ENCODE measurements around the gene CRYBA2.

CRYBA2 gene

GRCh38 chr2:218953366-218953954, 39.8 kb downstream of the CRYBA2 start:
- Histone ChIP-seq H3K4me3 (ENCODE audit: low read depth, low read length) (no peak overlapping the region), H3K4me1 (ENCODE audit: control insufficient read depth, insufficient read depth, low read length, unreplicated experiment) (no peaks in the 10 kb centered on the region), H3K27ac (ENCODE audit: low read depth, low read length) (no peak overlapping the region), H2AFZ (ENCODE audit: low read length, unreplicated experiment) (no peak overlapping the region), H3K79me2 (ENCODE audit: control insufficient read depth, insufficient read depth, low read length, unreplicated experiment) (no peaks in the 10 kb centered on the region), H3K36me3 (ENCODE audit: insufficient read depth, low read length) (no peaks in the 10 kb centered on the region), H3K27me3 (ENCODE audit: insufficient read depth, low read length) (peaks cover 81% of the 10 kb centered on the region)

- Histone ChIP-seq H3K36me3 (ENCODE audit: insufficient read depth, low read length) (no peaks in the 10 kb centered on the region), H3K79me2 (ENCODE audit: control insufficient read depth, insufficient read depth, low read length, unreplicated experiment) (no peaks in the 10 kb centered on the region), H2AFZ (ENCODE audit: low read length, unreplicated experiment) (no peak overlapping the region), H3K27me3 (ENCODE audit: insufficient read depth, low read length) (peaks cover 75% of the 10 kb centered on the region), H3K4me1 (ENCODE audit: control insufficient read depth, insufficient read depth, low read length, unreplicated experiment) (no peaks in the 10 kb centered on the region), H3K4me3 (ENCODE audit: low read depth, low read length) (no peak overlapping the region), H3K27ac (ENCODE audit: low read depth, low read length) (no peak overlapping the region)
Measured at GRCh38 chr2:218952160-218952559, 41.1 kb downstream of the CRYBA2 start.

- H3K36me3 ChIP-seq (ENCODE audit: insufficient read depth, low read length): no peaks in the 10 kb centered on the region
- no peak overlapping the region for H3K4me3 ChIP-seq (ENCODE audit: low read depth, low read length)
- no peaks in the 10 kb centered on the region for H3K4me1 ChIP-seq (ENCODE audit: control insufficient read depth, insufficient read depth, low read length, unreplicated experiment)
- no peak overlapping the region for H3K27ac ChIP-seq (ENCODE audit: low read depth, low read length)
- no peak overlapping the region for H2AFZ ChIP-seq (ENCODE audit: low read length, unreplicated experiment)
- no peaks in the 10 kb centered on the region for H3K79me2 ChIP-seq (ENCODE audit: control insufficient read depth, insufficient read depth, low read length, unreplicated experiment)
- peaks cover 75% of the 10 kb centered on the region for H3K27me3 ChIP-seq (ENCODE audit: insufficient read depth, low read length)
Measured at GRCh38 chr2:218946621-218947020, 46.6 kb downstream of the CRYBA2 start.

- peaks cover 78% of the 10 kb centered on the region for H3K27me3 ChIP-seq (ENCODE audit: insufficient read depth, low read length)
- no peak overlapping the region for H3K4me3 ChIP-seq (ENCODE audit: low read depth, low read length)
- no peaks in the 10 kb centered on the region for H3K4me1 ChIP-seq (ENCODE audit: control insufficient read depth, insufficient read depth, low read length, unreplicated experiment)
Measured at GRCh38 chr2:218944759-218945404, 48.3 kb downstream of the CRYBA2 start.

More at GRCh38 chr2:218944759-218945404, 48.3 kb downstream of the CRYBA2 start:
- H3K36me3 ChIP-seq (ENCODE audit: insufficient read depth, low read length): no peaks in the 10 kb centered on the region
- H3K27ac ChIP-seq (ENCODE audit: low read depth, low read length): no peak overlapping the region
- H3K79me2 ChIP-seq (ENCODE audit: control insufficient read depth, insufficient read depth, low read length, unreplicated experiment): no peaks in the 10 kb centered on the region
- H2AFZ ChIP-seq (ENCODE audit: low read length, unreplicated experiment): no peak overlapping the region
